PC-3 (cell line): Measurements from ENCODE around the gene SFMBT1. TPM values are rescaled to one million over a fixed set of nuclear protein-coding genes. Genes with fewer than 3 reads are reported as not detected.

ENCODE experiments used
- ATAC-seq: fragments of 200-7000 bp; cut with Tn5 transposase; 2 replicates; pipeline ENCODE4 v1.9.1; 2020; ENCODE audit warnings: mild to moderate bottlenecking, moderate library complexity
- BruUV-seq: library from RNA; stranded (reverse); fragments of 400-500 nt; replicated peaks from 2 replicates; lab custom pipeline; 2021; lab: Mats Ljungman, UMichigan
- CTCF ChIA-PET: fragments of 300-600 bp; sonication (Branson Sonifier 250); formaldehyde crosslinking; loops from one replicate; lab custom pipeline; 2022; ENCODE audit warnings: antibody characterized with exemption; lab: Charles Lee
- POLR2A ChIA-PET: fragments of 300-600 bp; sonication (Branson Sonifier 250); formaldehyde crosslinking; loops from one replicate; lab custom pipeline; 2022; ENCODE audit warnings: antibody characterized with exemption; ENCODE audit not compliant: unreplicated experiment; lab: Charles Lee
- DNase-seq: peaks from one replicate; pipeline ENCODE4 v3.0.0-alpha.2; 2015
- H2AFZ ChIP-seq: fragments of 300-600 bp; sonication (generic); 2 replicates; pipeline ENCODE4 v1.6.0; 2016; ENCODE audit warnings: antibody characterized with exemption, low read length
- H3F3A ChIP-seq: fragments of 300-600 bp; sonication (generic); one replicate; pipeline ENCODE4 v1.6.0; 2017; ENCODE audit warnings: antibody characterized with exemption, low read length, control low read depth, mild to moderate bottlenecking; ENCODE audit not compliant: unreplicated experiment
- H3K27ac ChIP-seq: fragments of 300-600 bp; sonication (generic); 2 replicates; pipeline ENCODE4 v1.5.1; 2016; ENCODE audit warnings: mild to moderate bottlenecking, low read length
- H3K27me3 ChIP-seq: fragments of 300-600 bp; sonication (generic); 2 replicates; pipeline ENCODE4 v1.6.1; 2016; ENCODE audit warnings: low read length, mixed read lengths
- H3K36me3 ChIP-seq: fragments of 300-600 bp; sonication (generic); 2 replicates; pipeline ENCODE4 v1.6.1; 2016; ENCODE audit warnings: low read depth, mixed run types, low read length, mixed read lengths
- H3K4me1 ChIP-seq: fragments of 300-600 bp; sonication (generic); 2 replicates; pipeline ENCODE4 v1.5.1; 2016; ENCODE audit warnings: low read length; ENCODE audit not compliant: insufficient read depth
- H3K4me2 ChIP-seq: fragments of 300-600 bp; sonication (generic); 2 replicates; pipeline ENCODE4 v1.6.0; 2016; ENCODE audit warnings: low read length
- H3K4me3 ChIP-seq: fragments of 300-600 bp; sonication (generic); 2 replicates; pipeline ENCODE4 v1.5.1; 2016; ENCODE audit warnings: mild to moderate bottlenecking, low read length, mixed read lengths
- H3K79me2 ChIP-seq: fragments of 300-600 bp; sonication (generic); 2 replicates; pipeline ENCODE4 v1.6.1; 2017; ENCODE audit warnings: low read length, mixed read lengths
- H3K9ac ChIP-seq: fragments of 300-600 bp; sonication (generic); 2 replicates; pipeline ENCODE4 v1.6.0; 2016; ENCODE audit warnings: mild to moderate bottlenecking, low read length
- H3K9me2 ChIP-seq: fragments of 300-600 bp; sonication (generic); replicated peaks from 2 replicates; pipeline ENCODE4 v1.6.1; 2016; ENCODE audit warnings: mixed run types, low read length, mixed read lengths
- H3K9me3 ChIP-seq: fragments of 300-600 bp; sonication (generic); 2 replicates; pipeline ENCODE4 v1.6.1; 2016; ENCODE audit warnings: low read length, mixed read lengths
- H4K20me1 ChIP-seq: fragments of 300-600 bp; sonication (generic); 2 replicates; pipeline ENCODE4 v1.6.1; 2016; ENCODE audit warnings: low read length, mixed read lengths
- CTCF ChIP-seq: fragments of 300-600 bp; sonication (generic); conservative IDR thresholded peaks from 2 replicates; pipeline ENCODE4 v1.5.1; 2017; ENCODE audit warnings: antibody characterized with exemption, low read depth, mild to moderate bottlenecking, low read length
- EZH2 ChIP-seq: fragments of 300-600 bp; sonication (generic); IDR thresholded peaks from one replicate; pipeline ENCODE4 v1.6.1; 2017; ENCODE audit warnings: antibody characterized with exemption, mild to moderate bottlenecking, low read length; ENCODE audit not compliant: unreplicated experiment
- EZH2phosphoT487 ChIP-seq: fragments of 300-600 bp; sonication (generic); IDR thresholded peaks from 2 replicates; pipeline ENCODE4 v1.6.1; 2018; ENCODE audit warnings: mild to moderate bottlenecking, antibody characterized with exemption, low read length, borderline replicate concordance
- intact Hi-C: fragments of 100-400 bp; cut with micrococcal nuclease; formaldehyde crosslinking; loops from 2 replicates; pipeline ENCODE4 v1.9.0; 2023
- total RNA-seq: library from RNA; depleted of rRNA; stranded (reverse); fragments of >200 nt; gene quantifications from 2 replicates; pipeline ENCODE4 v1.2.3, GENCODE V29; 2014

Gene SFMBT1
- total RNA-seq, 1 experiment from 2014 or later: 10.8 TPM

DNA sequence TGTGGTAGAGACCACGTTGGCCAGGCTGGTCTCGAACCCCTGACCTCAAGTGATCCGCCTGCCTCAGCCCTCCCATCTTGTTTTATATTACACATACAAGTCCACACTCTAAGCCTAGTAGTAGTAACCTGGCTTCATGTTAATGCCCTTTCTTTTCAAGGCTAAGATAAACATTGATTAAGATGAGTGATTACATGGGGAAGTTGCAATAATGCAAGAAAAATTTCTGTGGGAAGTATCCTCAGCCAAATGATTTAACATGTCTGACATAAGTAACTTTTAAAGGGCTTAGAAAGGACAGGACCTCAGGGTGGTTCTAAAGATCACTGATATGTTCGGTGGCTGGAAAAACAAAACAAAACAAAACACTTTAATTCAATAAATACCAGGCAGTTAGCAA lies 72.1 kb downstream of the SFMBT1 start:
- H3K9me2 ChIP-seq: no peaks in the 10 kb centered on the region
- H3K4me3 ChIP-seq: no peak overlapping the region
- peaks cover 33% of the 10 kb centered on the region for H3K79me2 ChIP-seq
- H3K36me3 ChIP-seq: no peaks in the 10 kb centered on the region
- ChIA-PET POLR2A (no interaction called here), CTCF (no interaction called here)
- no peaks in the 10 kb centered on the region for H3K9me3 ChIP-seq
- TF ChIP-seq CTCF: no peak
- no peak for TF ChIP-seq EZH2phosphoT487
- TF ChIP-seq EZH2: no peak
- intact Hi-C loops: no loop called here
- H3K4me2 ChIP-seq: no peak overlapping the region
- ATAC-seq (no peak), DNase-seq (no peak)
- H3K4me1 ChIP-seq: no peaks in the 10 kb centered on the region
- no peaks in the 10 kb centered on the region for H4K20me1 ChIP-seq
- H3K27ac ChIP-seq: no peak overlapping the region
- no TSS peak for BruUV-seq
- no peak overlapping the region for H2AFZ ChIP-seq
- H3F3A ChIP-seq: no peaks in the 10 kb centered on the region
- no peak overlapping the region for H3K9ac ChIP-seq
- H3K27me3 ChIP-seq: no peaks in the 10 kb centered on the region

DNA sequence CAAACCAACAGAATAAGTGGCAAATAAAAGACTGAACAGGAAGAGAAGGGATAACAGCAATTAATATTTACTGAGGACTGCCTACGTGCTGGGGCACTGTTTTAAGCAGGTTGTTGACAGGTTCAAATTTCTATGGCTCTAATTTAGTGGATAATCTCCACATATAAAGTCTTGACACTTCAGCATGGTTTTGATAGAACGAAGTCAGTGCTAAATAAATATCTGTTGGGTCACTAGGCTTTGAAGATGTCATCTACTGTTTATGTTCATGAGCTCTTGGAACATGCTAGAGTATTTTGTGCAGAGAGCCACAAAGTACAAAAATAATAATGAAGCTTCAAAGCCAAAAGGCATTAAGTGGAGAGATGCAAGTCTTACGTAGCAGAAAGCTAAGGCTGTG lies 74.0 kb downstream of the SFMBT1 start:
- BruUV-seq: no TSS peak
- no peaks in the 10 kb centered on the region for H3K9me2 ChIP-seq
- H2AFZ ChIP-seq: no peak overlapping the region
- POLR2A ChIA-PET: no interaction called here
- intact Hi-C loops: no loop called here
- H4K20me1 ChIP-seq: no peaks in the 10 kb centered on the region
- TF ChIP-seq EZH2phosphoT487: no peak
- TF ChIP-seq CTCF: no peak
- TF ChIP-seq EZH2: no peak
- no peaks in the 10 kb centered on the region for H3K27me3 ChIP-seq
- no peak overlapping the region for H3K4me2 ChIP-seq
- H3K27ac ChIP-seq: no peak overlapping the region
- no peak overlapping the region for H3K4me3 ChIP-seq
- no peak for ATAC-seq
- H3K4me1 ChIP-seq: no peaks in the 10 kb centered on the region
- no peak for DNase-seq
- no peaks in the 10 kb centered on the region for H3K36me3 ChIP-seq
- H3K79me2 ChIP-seq: peaks cover 33% of the 10 kb centered on the region
- CTCF ChIA-PET: no interaction called here
- H3K9me3 ChIP-seq: no peaks in the 10 kb centered on the region
- no peaks in the 10 kb centered on the region for H3F3A ChIP-seq
- no peak overlapping the region for H3K9ac ChIP-seq

DNA sequence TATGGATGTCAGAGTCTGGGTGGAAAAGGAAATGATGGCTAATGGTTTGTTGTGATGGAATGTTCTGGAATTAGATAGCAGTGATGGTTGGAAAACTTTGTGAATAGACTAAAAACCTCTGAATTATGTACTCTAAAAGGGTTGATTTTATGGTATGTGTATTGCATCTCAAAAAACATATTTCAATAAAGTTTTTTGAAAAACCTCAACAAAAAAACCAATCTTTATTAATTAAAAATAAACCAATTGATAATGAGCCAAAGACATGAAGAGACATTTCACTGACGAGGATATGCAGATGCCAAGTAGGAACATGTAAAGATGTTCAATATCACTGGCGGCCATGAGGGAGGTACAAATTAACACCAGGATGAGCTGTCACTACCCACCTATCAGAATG lies 78.5 kb downstream of the SFMBT1 start:
- Histone ChIP-seq H3K4me2 (no peak overlapping the region), H3K79me2 (0 out of 2 replicates have a peak, but pooled peaks cover 6% of the 10 kb centered on the region)

More for the DNA sequence above, 78.5 kb downstream of the SFMBT1 start:
- no peak overlapping the region for H3K9ac ChIP-seq
- H3K27me3 ChIP-seq: no peaks in the 10 kb centered on the region
- H3K27ac ChIP-seq: no peak overlapping the region
- H2AFZ ChIP-seq: no peak overlapping the region
- DNase-seq (no peak), ATAC-seq (no peak)
- H3K36me3 ChIP-seq: no peaks in the 10 kb centered on the region
- H3K9me3 ChIP-seq: no peaks in the 10 kb centered on the region
- H3K9me2 ChIP-seq: no peaks in the 10 kb centered on the region
- CTCF ChIA-PET: no interaction called here
- H3F3A ChIP-seq: no peaks in the 10 kb centered on the region
- POLR2A ChIA-PET: no interaction called here
- intact Hi-C loops: no loop called here
- no TSS peak for BruUV-seq
- H4K20me1 ChIP-seq: no peaks in the 10 kb centered on the region
- H3K4me3 ChIP-seq: no peak overlapping the region
- TF ChIP-seq CTCF (no peak), EZH2 (no peak), EZH2phosphoT487 (no peak)
- no peaks in the 10 kb centered on the region for H3K4me1 ChIP-seq
